Keratinocyte (primary cell): ENCODE results near the gene PIK3C3. TPM values are rescaled to one million over a fixed set of nuclear protein-coding genes. Genes with fewer than 3 reads are reported as not detected.

Source experiments
- DNase-seq: peaks from one replicate; pipeline ENCODE4 v3.0.0-alpha.2; 2011; ENCODE audit warnings: low read depth, missing footprints, low spot score
- FAIRE-seq: peaks from 2 replicates; lab custom pipeline; 2011; peaks lifted over from hg19 to GRCh38; lab: Jason Lieb, UNC
- H2AFZ ChIP-seq: 2 replicates; pipeline ENCODE4 v1.6.0; 2012; ENCODE audit warnings: low read length, control low read depth, inconsistent platforms; ENCODE audit not compliant: control insufficient read depth
- H3K27ac ChIP-seq: 2 replicates; pipeline ENCODE4 v1.5.1; 2011; ENCODE audit warnings: low read length; ENCODE audit not compliant: control insufficient read depth, insufficient read depth
- H3K27me3 ChIP-seq: 3 replicates; pipeline ENCODE4 v1.6.0; 2011; ENCODE audit warnings: low read length; ENCODE audit not compliant: control insufficient read depth, insufficient read depth; ENCODE audit errors: extremely low read depth
- H3K36me3 ChIP-seq, 2 experiments: 2 replicates in 1 of 2; 3 replicates in 1 of 2; pipeline ENCODE4 v1.5.1; 2011; ENCODE audit warnings: low read length in 2 of 2, mild to moderate bottlenecking in 1 of 2; ENCODE audit not compliant: control insufficient read depth in 2 of 2, insufficient read depth in 2 of 2; ENCODE audit errors: extremely low read depth in 1 of 2
- H3K4me1 ChIP-seq: 3 replicates; pipeline ENCODE4 v1.5.1; 2011; ENCODE audit warnings: low read length; ENCODE audit not compliant: control insufficient read depth, insufficient read depth; ENCODE audit errors: extremely low read depth
- H3K4me2 ChIP-seq: 3 replicates; pipeline ENCODE4 v1.6.0; 2011; ENCODE audit warnings: low read depth, low read length; ENCODE audit not compliant: control insufficient read depth, insufficient read depth; ENCODE audit errors: extremely low read depth
- H3K4me3 ChIP-seq, 3 experiments: fragments of 200-600 bp in 1 of 3; sonication (generic) in 1 of 3; 2 replicates in 2 of 3; 3 replicates in 1 of 3; pipeline ENCODE4 v1.5.1; 2011 to 2016; ENCODE audit warnings: low read length in 3 of 3, mild to moderate bottlenecking in 3 of 3, control low read depth in 2 of 3, inconsistent platforms in 1 of 3, low read depth in 1 of 3, mixed read lengths in 1 of 3, mixed run types in 1 of 3, moderate library complexity in 1 of 3; ENCODE audit not compliant: control insufficient read depth in 2 of 3, insufficient read depth in 2 of 3; ENCODE audit errors: extremely low read depth in 1 of 3
- H3K79me2 ChIP-seq: 2 replicates; pipeline ENCODE4 v1.6.0; 2012; ENCODE audit warnings: low read length; ENCODE audit not compliant: control insufficient read depth, insufficient read depth
- H3K9ac ChIP-seq: 3 replicates; pipeline ENCODE4 v1.6.0; 2011; ENCODE audit warnings: low read length; ENCODE audit not compliant: control insufficient read depth, insufficient read depth; ENCODE audit errors: extremely low read depth
- H3K9me1 ChIP-seq: 3 replicates; pipeline ENCODE4 v1.6.0; 2011; ENCODE audit warnings: low read length; ENCODE audit not compliant: control insufficient read depth, insufficient read depth; ENCODE audit errors: extremely low read depth
- H3K9me3 ChIP-seq: 2 replicates; pipeline ENCODE4 v1.5.1; 2012; ENCODE audit warnings: low read depth, low read length; ENCODE audit not compliant: control insufficient read depth
- H4K20me1 ChIP-seq: 3 replicates; pipeline ENCODE4 v1.6.0; 2011; ENCODE audit warnings: low read length; ENCODE audit not compliant: control insufficient read depth, insufficient read depth; ENCODE audit errors: extremely low read depth
- EZH2 ChIP-seq: IDR thresholded peaks from one replicate; pipeline ENCODE4 v1.6.1; 2012; ENCODE audit warnings: inconsistent platforms, mild to moderate bottlenecking, low read length, moderate library complexity
- dilution Hi-C: fragments of 300-500 bp; cut with MboI; formaldehyde crosslinking; loops from one replicate; pipeline ENCODE4 v1.7.0; 2020; ENCODE audit warnings: low sequenced_read_pairs; ENCODE audit not compliant: extremely low pct_ligation_motif_present
- polyA plus RNA-seq, 5 experiments: library from polyadenylated mRNA; depleted of rRNA in 3 of 5; stranded (reverse) in 3 of 5; stranded (forward) in 1 of 5; unstranded in 1 of 5; fragments of >200 nt; gene quantifications; 1 replicate in 1 of 5; 2 replicates in 3 of 5; 3 replicates in 1 of 5; pipeline versions ENCODE4 v1.2.1 to v1.2.3, GENCODE V29; 2011 to 2012; ENCODE audit warnings: missing spikeins in 2 of 5, low read depth in 1 of 5, low replicate concordance in 1 of 5
- TF ChIP-seq, protein P1 (sequence below), 3 experiments: IDR thresholded peaks in 1 of 3; conservative IDR thresholded peaks in 1 of 3; optimal IDR thresholded peaks in 1 of 3; 2 replicates in 2 of 3; 3 replicates in 1 of 3; pipeline versions ENCODE3 to v1.5.1; 2011; ENCODE audit warnings: low read length in 3 of 3, mild to moderate bottlenecking in 3 of 3, moderate library complexity in 2 of 3, control low read depth in 1 of 3, inconsistent platforms in 1 of 3; ENCODE audit not compliant: insufficient read depth in 2 of 3; ENCODE audit errors: extremely low read depth in 1 of 3

The PIK3C3 gene
- polyA plus RNA-seq, 1 donor (not counting 4 experiments of a cell fraction or from before 2014, with no cell fraction given): 65.0 TPM

DNA sequence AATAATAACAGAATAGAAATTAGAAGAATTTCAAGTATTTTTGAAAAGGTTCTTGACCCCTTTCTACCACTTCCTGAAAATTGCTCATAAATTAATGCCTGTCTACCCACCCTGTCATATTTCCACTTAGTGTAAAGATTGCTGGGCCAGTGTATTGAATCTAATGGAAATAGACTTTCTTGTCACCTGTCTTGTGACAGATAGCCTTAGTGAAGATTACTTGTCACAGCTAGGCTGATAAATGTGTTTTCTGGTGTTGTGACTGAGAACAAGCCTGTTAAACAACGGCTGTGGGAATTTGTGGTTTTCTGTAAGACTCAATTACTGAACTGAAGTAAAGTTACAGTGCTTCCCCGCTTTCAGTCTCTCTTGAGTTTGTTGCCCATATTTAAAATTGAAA is 37.0 kb downstream of the PIK3C3 start:
- Histone ChIP-seq H3K79me2 (no peaks in the 10 kb centered on the region), H3K27ac (no peak overlapping the region), H3K36me3 (peaks cover 6 to 12% of the 10 kb centered on the region in 2 experiments), H3K4me3 (no peak overlapping the region), H3K9me3 (no peaks in the 10 kb centered on the region), H4K20me1 (no peaks in the 10 kb centered on the region), H3K4me2 (no peak overlapping the region), H3K9me1 (no peaks in the 10 kb centered on the region), H3K4me1 (no peaks in the 10 kb centered on the region), H2AFZ (no peak overlapping the region), H3K9ac (no peak overlapping the region), H3K27me3 (no peaks in the 10 kb centered on the region)
- TF ChIP-seq, protein P1, sequence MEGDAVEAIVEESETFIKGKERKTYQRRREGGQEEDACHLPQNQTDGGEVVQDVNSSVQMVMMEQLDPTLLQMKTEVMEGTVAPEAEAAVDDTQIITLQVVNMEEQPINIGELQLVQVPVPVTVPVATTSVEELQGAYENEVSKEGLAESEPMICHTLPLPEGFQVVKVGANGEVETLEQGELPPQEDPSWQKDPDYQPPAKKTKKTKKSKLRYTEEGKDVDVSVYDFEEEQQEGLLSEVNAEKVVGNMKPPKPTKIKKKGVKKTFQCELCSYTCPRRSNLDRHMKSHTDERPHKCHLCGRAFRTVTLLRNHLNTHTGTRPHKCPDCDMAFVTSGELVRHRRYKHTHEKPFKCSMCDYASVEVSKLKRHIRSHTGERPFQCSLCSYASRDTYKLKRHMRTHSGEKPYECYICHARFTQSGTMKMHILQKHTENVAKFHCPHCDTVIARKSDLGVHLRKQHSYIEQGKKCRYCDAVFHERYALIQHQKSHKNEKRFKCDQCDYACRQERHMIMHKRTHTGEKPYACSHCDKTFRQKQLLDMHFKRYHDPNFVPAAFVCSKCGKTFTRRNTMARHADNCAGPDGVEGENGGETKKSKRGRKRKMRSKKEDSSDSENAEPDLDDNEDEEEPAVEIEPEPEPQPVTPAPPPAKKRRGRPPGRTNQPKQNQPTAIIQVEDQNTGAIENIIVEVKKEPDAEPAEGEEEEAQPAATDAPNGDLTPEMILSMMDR (optimal IDR thresholded peaks at IDR 0.05 in 1 of 3, IDR thresholded peaks at IDR 0.05 in 1 of 3, conservative IDR thresholded peaks at IDR 0.05 in 1 of 3; ENCODE audit: extremely low read depth in 1 of 3, insufficient read depth in 2 of 3, low read length in 3 of 3): no peak
- TF ChIP-seq EZH2: no peak
- FAIRE-seq (no peak), DNase-seq (no peak)
- dilution Hi-C loops: no loop called here

DNA sequence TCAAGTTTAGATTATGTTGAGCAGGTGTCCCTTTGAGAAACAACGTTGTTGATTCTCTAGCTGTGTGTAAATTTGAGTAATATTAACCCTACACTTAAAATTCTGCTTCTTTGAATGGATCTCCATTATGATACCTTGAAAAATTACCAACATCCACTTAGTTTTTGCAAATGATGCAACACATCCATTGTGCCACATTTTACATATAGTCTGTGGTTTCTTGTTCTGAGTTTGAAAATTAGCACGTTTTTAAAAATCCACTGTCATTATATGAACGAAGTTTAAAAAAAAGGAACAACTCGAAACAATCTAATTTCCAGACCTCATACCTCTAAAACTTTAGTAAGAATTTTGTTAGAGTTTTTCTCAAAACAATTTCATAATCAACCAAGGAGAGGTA is 37.7 kb downstream of the PIK3C3 start:
- Histone ChIP-seq H4K20me1 (no peaks in the 10 kb centered on the region), H3K9ac (no peak overlapping the region), H3K4me1 (no peaks in the 10 kb centered on the region), H3K9me3 (no peaks in the 10 kb centered on the region), H3K79me2 (no peaks in the 10 kb centered on the region), H3K4me2 (no peak overlapping the region), H3K4me3 (no peak overlapping the region), H3K27ac (no peak overlapping the region), H3K9me1 (no peaks in the 10 kb centered on the region), H2AFZ (no peak overlapping the region), H3K36me3 (peaks cover 6 to 13% of the 10 kb centered on the region in 2 experiments), H3K27me3 (no peaks in the 10 kb centered on the region)
- FAIRE-seq: no peak
- dilution Hi-C loops: no loop called here
- no peak for DNase-seq
- TF ChIP-seq, protein P1 (optimal IDR thresholded peaks at IDR 0.05 in 1 of 3, IDR thresholded peaks at IDR 0.05 in 1 of 3, conservative IDR thresholded peaks at IDR 0.05 in 1 of 3; ENCODE audit: extremely low read depth in 1 of 3, insufficient read depth in 2 of 3, low read length in 3 of 3): no peak
- TF ChIP-seq EZH2: no peak
